HL-60 (cell line): ENCODE data around the gene POLE4.
A peak's percentile ranks its signal among the peaks of the same experiment; 100 is the strongest.

ENCODE experiments used
- DNase-seq, 2 experiments: peaks; one replicate each; pipeline ENCODE4 v3.0.0-alpha.2; 2010 to 2020; ENCODE audit warnings: low read depth in 1 of 2, low spot score in 1 of 2
- H3K27ac ChIP-seq: fragments of 250-450 bp; sonication (Bioruptor Pico); replicated peaks from 2 replicates; pipeline ENCODE4 v1.5.1; 2020; ENCODE audit warnings: mild to moderate bottlenecking, moderate library complexity
- H3K27me3 ChIP-seq: fragments of 250-450 bp; sonication (Bioruptor Pico); 2 replicates; pipeline ENCODE4 v1.5.1; 2021; ENCODE audit warnings: mild to moderate bottlenecking, moderate library complexity; ENCODE audit not compliant: insufficient read depth, poor library complexity, severe bottlenecking
- H3K4me3 ChIP-seq: replicated peaks from 2 replicates; pipeline ENCODE4 v1.5.1; 2011; ENCODE audit warnings: mild to moderate bottlenecking, control low read depth, low read length; ENCODE audit not compliant: insufficient read depth
- GABPA ChIP-seq: IDR thresholded peaks from 2 replicates; pipeline ENCODE4 v1.6.1; 2012; ENCODE audit warnings: low read depth
- POLR2AphosphoS5 ChIP-seq: IDR thresholded peaks from 2 replicates; pipeline ENCODE4 v1.6.1; 2012; ENCODE audit warnings: low read depth
- SPI1 ChIP-seq: IDR thresholded peaks from 2 replicates; pipeline ENCODE4 v1.6.1; 2012; ENCODE audit warnings: low read depth, mild to moderate bottlenecking, borderline replicate concordance
- TF ChIP-seq, protein P1 (sequence below): IDR thresholded peaks from 2 replicates; pipeline ENCODE4 v1.6.1; 2012; ENCODE audit warnings: low read depth; ENCODE audit not compliant: insufficient replicate concordance
- TF ChIP-seq, protein P2 (sequence below): IDR thresholded peaks from one replicate; pipeline ENCODE4 v1.5.1; 2011; ENCODE audit warnings: low read length, control low read depth, inconsistent platforms; ENCODE audit not compliant: insufficient read depth

The POLE4 gene

GRCh38 chr2:74975016-74975415 is 16.6 kb downstream of the POLE4 start:
- Histone ChIP-seq H3K27me3 (no peaks in the 10 kb centered on the region), H3K27ac (no peak overlapping the region), H3K4me3 (no peak overlapping the region)
- TF ChIP-seq, protein P1, sequence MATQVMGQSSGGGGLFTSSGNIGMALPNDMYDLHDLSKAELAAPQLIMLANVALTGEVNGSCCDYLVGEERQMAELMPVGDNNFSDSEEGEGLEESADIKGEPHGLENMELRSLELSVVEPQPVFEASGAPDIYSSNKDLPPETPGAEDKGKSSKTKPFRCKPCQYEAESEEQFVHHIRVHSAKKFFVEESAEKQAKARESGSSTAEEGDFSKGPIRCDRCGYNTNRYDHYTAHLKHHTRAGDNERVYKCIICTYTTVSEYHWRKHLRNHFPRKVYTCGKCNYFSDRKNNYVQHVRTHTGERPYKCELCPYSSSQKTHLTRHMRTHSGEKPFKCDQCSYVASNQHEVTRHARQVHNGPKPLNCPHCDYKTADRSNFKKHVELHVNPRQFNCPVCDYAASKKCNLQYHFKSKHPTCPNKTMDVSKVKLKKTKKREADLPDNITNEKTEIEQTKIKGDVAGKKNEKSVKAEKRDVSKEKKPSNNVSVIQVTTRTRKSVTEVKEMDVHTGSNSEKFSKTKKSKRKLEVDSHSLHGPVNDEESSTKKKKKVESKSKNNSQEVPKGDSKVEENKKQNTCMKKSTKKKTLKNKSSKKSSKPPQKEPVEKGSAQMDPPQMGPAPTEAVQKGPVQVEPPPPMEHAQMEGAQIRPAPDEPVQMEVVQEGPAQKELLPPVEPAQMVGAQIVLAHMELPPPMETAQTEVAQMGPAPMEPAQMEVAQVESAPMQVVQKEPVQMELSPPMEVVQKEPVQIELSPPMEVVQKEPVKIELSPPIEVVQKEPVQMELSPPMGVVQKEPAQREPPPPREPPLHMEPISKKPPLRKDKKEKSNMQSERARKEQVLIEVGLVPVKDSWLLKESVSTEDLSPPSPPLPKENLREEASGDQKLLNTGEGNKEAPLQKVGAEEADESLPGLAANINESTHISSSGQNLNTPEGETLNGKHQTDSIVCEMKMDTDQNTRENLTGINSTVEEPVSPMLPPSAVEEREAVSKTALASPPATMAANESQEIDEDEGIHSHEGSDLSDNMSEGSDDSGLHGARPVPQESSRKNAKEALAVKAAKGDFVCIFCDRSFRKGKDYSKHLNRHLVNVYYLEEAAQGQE = no peak
- TF ChIP-seq, protein P2, sequence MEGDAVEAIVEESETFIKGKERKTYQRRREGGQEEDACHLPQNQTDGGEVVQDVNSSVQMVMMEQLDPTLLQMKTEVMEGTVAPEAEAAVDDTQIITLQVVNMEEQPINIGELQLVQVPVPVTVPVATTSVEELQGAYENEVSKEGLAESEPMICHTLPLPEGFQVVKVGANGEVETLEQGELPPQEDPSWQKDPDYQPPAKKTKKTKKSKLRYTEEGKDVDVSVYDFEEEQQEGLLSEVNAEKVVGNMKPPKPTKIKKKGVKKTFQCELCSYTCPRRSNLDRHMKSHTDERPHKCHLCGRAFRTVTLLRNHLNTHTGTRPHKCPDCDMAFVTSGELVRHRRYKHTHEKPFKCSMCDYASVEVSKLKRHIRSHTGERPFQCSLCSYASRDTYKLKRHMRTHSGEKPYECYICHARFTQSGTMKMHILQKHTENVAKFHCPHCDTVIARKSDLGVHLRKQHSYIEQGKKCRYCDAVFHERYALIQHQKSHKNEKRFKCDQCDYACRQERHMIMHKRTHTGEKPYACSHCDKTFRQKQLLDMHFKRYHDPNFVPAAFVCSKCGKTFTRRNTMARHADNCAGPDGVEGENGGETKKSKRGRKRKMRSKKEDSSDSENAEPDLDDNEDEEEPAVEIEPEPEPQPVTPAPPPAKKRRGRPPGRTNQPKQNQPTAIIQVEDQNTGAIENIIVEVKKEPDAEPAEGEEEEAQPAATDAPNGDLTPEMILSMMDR = no peak
- TF ChIP-seq POLR2AphosphoS5 (no peak), GABPA (no peak), SPI1 (no peak)
- no peak for DNase-seq

DNA sequence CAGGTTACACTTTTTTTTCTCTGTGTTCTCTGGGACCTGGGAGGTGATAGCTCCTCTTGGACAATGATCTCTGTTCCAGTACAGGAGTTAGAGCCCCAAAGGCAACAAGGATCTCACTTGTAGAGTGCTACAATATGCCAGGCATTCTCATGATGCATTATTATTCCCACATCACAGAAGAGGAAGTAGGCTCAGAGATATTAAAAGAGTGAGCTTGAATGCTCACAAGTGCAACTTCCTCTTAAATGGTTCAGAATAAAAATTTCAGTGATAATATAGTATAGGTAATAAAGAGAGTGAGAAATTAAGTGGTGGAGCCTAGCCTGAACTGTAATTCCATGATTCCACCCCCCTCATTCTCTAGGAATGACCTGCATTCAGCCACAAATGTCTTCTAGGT is 21.4 kb downstream of the POLE4 start:
- peak; percentile 12 to 25 for DNase-seq
- no peaks in the 10 kb centered on the region for H3K27me3 ChIP-seq
- H3K27ac ChIP-seq = no peak overlapping the region
- TF ChIP-seq SPI1 = peak; percentile 77
- TF ChIP-seq GABPA = no peak
- H3K4me3 ChIP-seq = no peak overlapping the region

GRCh38 chr2:74982577-74982976 is 24.1 kb downstream of the POLE4 start:
- no peaks in the 10 kb centered on the region for H3K27me3 ChIP-seq
- DNase-seq = no peak

More at GRCh38 chr2:74982577-74982976, 24.1 kb downstream of the POLE4 start:
- TF ChIP-seq SPI1 (no peak), POLR2AphosphoS5 (no peak), GABPA (no peak)
- TF ChIP-seq, protein P2 = no peak
- TF ChIP-seq, protein P1 = no peak
- H3K4me3 ChIP-seq = no peak overlapping the region
- H3K27ac ChIP-seq = no peak overlapping the region
